LNCAP (cell line): Measurements from ENCODE around the gene CDH13.

Source experiments
- TF ChIP-seq, protein P1 (sequence below): fragments of 450-650 bp; IDR thresholded peaks from 2 replicates; pipeline ENCODE4 v1.5.1; 2017; ENCODE audit warnings: mild to moderate bottlenecking

CDH13 gene

DNA sequence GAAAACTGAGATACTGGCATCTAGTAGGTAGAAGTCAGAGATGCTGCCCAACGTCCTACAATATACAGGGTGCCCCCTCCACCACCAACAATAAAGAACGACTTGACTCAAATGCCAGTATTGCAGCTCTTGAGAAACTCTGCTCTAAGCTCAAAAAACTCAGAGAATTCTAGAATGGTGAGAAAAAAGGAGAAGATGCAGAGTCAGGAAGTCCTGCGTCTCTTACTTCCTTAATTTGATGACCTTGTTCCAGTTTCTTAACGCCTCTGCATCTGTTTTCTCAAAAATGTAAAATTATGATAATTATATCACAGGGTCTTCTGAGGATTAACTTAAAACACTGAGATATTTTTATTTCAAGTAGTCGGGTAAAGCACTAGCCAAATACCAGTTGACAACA lies 1179.3 kb downstream of the CDH13 start:
- TF ChIP-seq, protein P1, sequence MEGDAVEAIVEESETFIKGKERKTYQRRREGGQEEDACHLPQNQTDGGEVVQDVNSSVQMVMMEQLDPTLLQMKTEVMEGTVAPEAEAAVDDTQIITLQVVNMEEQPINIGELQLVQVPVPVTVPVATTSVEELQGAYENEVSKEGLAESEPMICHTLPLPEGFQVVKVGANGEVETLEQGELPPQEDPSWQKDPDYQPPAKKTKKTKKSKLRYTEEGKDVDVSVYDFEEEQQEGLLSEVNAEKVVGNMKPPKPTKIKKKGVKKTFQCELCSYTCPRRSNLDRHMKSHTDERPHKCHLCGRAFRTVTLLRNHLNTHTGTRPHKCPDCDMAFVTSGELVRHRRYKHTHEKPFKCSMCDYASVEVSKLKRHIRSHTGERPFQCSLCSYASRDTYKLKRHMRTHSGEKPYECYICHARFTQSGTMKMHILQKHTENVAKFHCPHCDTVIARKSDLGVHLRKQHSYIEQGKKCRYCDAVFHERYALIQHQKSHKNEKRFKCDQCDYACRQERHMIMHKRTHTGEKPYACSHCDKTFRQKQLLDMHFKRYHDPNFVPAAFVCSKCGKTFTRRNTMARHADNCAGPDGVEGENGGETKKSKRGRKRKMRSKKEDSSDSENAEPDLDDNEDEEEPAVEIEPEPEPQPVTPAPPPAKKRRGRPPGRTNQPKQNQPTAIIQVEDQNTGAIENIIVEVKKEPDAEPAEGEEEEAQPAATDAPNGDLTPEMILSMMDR = no peak

DNA sequence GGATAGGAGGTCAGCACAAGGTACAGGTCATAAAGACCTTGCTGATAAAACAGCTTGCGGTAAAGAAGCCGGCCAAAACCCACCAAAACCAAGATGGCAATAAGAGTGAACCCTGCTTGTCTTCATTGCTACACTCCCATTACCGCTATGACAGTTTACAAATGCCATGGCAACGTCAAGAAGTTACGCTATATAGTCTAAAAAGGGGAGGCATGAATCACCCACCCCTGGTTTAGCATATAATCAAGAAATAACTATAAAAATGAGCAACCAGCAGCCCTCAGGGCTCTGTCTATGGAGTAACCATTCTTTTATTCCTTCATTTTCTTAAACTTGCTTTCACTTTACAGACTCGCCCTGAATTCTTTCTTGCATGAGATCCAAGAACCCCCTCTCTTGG lies 1180.0 kb downstream of the CDH13 start:
- TF ChIP-seq, protein P1 = no peak

DNA sequence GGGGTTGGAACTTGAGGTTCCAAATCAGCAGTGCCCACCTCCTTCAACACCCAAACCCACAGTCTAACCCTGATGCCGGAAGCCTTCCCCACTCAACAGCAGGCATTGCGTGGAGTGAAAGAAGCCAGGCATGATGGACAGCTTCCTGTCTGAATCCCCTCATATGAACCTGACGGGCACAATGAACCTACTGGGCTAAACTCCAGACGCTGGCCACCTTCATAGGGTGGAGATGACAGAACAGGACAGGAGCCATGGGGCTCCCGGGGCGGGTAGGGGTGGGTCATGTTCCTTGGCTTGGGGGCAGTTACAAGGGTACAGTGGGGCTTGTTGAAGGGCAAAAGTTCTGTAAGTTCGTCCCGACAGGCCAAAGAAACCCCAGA lies 1180.5 kb downstream of the CDH13 start:
- TF ChIP-seq, protein P1 = no peak

DNA sequence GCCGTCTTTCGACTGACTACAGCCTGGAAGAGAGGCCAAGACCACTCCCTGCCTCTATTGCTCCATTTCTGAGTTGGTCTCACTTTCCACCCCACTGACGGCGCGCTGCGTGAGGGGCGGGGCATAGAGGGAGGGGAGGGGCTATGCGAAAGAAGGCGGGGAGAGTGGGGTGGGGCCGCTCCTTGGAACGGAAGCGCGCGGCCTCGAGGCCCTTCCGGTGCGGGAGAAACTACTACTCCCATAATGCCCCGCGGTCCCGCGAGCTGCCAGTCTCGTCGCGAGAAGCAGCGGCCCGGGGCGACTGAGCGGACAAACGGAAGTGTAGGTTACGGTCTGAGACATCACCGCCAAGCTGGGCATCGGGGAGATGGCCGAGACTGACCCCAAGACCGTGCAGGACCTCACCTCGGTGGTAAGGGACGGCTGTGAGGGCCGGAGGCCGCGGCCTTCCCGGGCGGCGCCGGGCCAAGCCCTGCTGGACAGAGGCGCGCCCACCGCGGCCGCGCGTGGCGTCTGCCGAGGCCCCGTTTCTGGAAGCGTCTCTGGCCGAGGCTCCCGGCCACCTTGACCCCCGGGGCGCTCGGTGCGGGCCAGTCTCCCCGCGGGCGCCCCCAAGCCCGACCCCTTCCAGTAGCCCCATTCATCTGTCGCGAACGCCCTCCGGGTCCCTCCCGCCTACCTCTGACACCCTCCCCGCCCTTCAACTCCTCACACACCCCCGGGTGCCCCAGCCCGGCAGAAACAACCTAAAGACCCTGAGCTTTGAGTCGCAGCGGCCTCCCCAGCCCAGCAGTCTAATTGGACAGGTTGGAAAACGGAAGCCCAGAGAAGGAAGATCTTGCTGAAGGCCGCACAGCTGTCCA lies 1181.2 kb downstream of the CDH13 start, which contains the start of gene HSBP1:
HSBP1 (plus strand) TSS at position 269 of the 863 bp plus-strand sequence; CDS start at position 368, 99 bp downstream.
- TF ChIP-seq, protein P1 = no peak

DNA sequence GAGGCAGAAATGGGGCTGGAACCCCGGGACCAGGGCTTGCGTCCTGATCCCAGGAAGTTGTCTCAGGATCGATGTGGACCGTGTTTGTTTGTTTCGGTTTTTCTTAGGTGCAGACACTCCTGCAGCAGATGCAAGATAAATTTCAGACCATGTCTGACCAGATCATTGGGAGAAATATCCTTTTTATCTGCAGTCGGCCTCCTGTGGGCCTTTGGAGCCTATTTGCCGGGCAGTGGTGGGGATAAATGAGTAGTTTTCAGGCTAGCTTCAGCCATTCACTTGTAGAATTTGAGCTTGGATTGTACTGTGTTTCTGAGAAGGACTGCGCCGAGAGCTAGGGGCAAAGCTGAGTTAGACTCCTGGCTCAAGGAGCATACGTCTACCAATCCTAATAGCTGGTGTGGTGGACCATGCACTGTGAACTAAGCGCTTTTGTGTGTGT lies 1181.8 kb downstream of the CDH13 start:
- TF ChIP-seq, protein P1 = no peak

DNA sequence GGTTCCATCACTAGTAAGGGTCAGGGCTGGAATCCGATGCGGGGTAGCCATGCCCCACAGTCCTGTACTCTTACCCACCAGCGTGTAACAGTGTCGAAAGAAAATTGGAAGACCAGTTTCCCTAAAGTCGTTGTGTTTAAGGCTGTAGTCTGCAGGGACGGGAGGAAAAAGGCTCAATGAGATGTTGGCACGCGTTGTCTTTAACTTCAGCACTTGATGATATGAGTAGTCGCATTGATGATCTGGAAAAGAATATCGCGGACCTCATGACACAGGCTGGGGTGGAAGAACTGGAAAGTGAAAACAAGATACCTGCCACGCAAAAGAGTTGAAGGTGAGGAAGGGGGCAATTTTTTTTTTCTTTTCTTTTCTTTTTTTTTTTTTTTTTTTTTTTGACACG lies 1182.3 kb downstream of the CDH13 start:
- TF ChIP-seq, protein P1 = no peak

DNA sequence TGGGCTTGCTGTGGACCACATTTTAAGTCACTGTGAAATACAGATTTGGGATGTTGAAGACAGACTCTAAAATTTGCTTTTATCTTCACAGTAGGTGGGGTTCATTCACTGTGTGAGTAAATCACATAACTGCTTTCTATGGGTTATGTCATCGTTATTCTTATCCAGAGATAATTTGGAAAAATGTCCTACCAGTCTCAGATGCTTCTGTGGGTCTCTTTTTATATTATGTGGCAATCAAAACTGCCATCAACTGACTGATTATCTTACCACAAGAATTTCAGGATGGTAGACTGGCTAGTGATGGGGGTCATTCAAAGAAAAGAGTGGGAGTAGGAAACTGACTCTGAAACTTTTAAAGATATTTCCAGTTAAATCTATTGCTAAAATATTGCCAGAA lies 1184.1 kb downstream of the CDH13 start:
- TF ChIP-seq, protein P1 = no peak
